SK-N-SH (cell line): ENCODE data around the gene ROPN1L.

ENCODE experiments used
- GABPA ChIP-seq: IDR thresholded peaks from 2 replicates; pipeline ENCODE4 v1.4.0; 2012; ENCODE audit warnings: low read depth, mild to moderate bottlenecking
- JUND ChIP-seq: IDR thresholded peaks from 2 replicates; pipeline ENCODE4 v1.4.0; 2012
- MAX ChIP-seq: IDR thresholded peaks from 2 replicates; pipeline ENCODE4 v1.4.0; 2012; ENCODE audit warnings: low read depth
- RAD21 ChIP-seq: IDR thresholded peaks from 2 replicates; pipeline ENCODE4 v1.6.1; 2012; ENCODE audit warnings: mild to moderate bottlenecking, low read length
- SIN3A ChIP-seq: IDR thresholded peaks from 2 replicates; pipeline ENCODE4 v1.6.1; 2012; ENCODE audit warnings: low read depth, mild to moderate bottlenecking, low read length, moderate library complexity, borderline replicate concordance

GRCh38 chr5:10420468-10420867 lies 21.2 kb upstream of the ROPN1L start:
- TF ChIP-seq MAX: no peak
- TF ChIP-seq GABPA: no peak
- TF ChIP-seq JUND: no peak
- no peak for TF ChIP-seq SIN3A
- 0 out of 2 replicates have a peak, but pooled peaks have one; percentile 10 for TF ChIP-seq RAD21
